Loucy (cell line): ENCODE data around the gene SMYD1.

Source experiments
- CTCF ChIP-seq: fragments of 200-600 bp; sonication (generic); conservative IDR thresholded peaks from 2 replicates; pipeline ENCODE4 v1.5.1; 2014; ENCODE audit warnings: mild to moderate bottlenecking, antibody characterized with exemption, low read length
- EZH2phosphoT487 ChIP-seq: fragments of 200-600 bp; IDR thresholded peaks from 2 replicates; pipeline ENCODE4 v1.6.1; 2018; ENCODE audit warnings: antibody characterized with exemption, mild to moderate bottlenecking, moderate library complexity, borderline replicate concordance

GRCh38 chr2:88113069-88113468, 45.4 kb downstream of the SMYD1 start:
- TF ChIP-seq CTCF (no peak), EZH2phosphoT487 (no peak)
